Measurements from ENCODE around the gene NOS1AP. TPM values are rescaled to one million over a fixed set of nuclear protein-coding genes. Genes with fewer than 3 reads are reported as not detected.
A peak's percentile ranks its signal among the peaks of the same experiment; 100 is the strongest.

Gene NOS1AP
- total and polyA plus RNA-seq, 2 experiments from 2014 or later = 5.8 to 6.6 TPM

DNA sequence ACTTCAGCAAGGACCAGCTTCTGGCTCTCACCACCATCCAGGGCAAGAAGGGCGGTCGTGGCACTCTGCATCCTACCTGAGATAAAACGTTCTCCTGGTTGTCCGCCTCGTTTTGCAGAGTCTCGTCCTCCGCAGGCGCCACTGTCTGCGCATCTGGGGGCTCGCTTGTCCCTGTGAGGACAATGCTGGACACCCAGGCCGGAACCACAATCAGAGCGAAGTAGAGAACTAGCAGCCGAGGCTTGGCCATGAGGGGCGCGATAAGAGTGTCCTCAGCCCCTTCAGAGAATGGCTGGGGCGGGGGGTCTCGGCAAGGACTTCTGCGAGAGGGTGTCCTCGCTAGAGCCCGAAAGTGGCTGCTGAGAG, 46.3 kb upstream of the NOS1AP start:
- peak; percentile 32 for ATAC-seq
- Histone ChIP-seq H3K79me2 (replicated peaks; ENCODE audit: insufficient read depth) (no peaks in the 10 kb centered on the region), H3K9me2 (ENCODE audit: insufficient read depth) (no peaks in the 10 kb centered on the region), H2AFZ (peak overlapping the region; percentile 100), H4K20me1 (replicated peaks; ENCODE audit: insufficient read depth) (no peaks in the 10 kb centered on the region), H3K27ac (ENCODE audit: low read depth) (no peak overlapping the region), H3K4me1 (ENCODE audit: insufficient read depth) (peaks cover 24% of the 10 kb centered on the region), H3F3A (replicated peaks; ENCODE audit: low read depth) (0 out of 2 replicates have a peak, but pooled peaks cover 9% of the 10 kb centered on the region), H3K4me2 (peak overlapping the region; percentile 97), H3K36me3 (ENCODE audit: insufficient read depth) (no peaks in the 10 kb centered on the region), H3K27me3 (ENCODE audit: insufficient read depth) (peaks cover 54% of the 10 kb centered on the region), H3K4me3 (peak overlapping the region; percentile 81)
- Mint-ChIP-seq H3K4me3 (peak overlapping the region; percentile 89), H3K4me1 (peaks cover 25% of the 10 kb centered on the region), H3K27ac (no peak overlapping the region), H3K9me3 (no peaks in the 10 kb centered on the region), H3K27me3 (ENCODE audit: insufficient read depth, low read depth, poor library complexity) (peaks cover 43% of the 10 kb centered on the region), H3K36me3 (ENCODE audit: low read depth) (no peaks in the 10 kb centered on the region; the same call in 2 of the 3 replicates)
- TF ChIP-seq EZH2 (IDR thresholded peaks at IDR 0.05; ENCODE audit: low read depth, unreplicated experiment) (peak; percentile 10), CTCF (conservative IDR thresholded peaks at IDR 0.05; ENCODE audit: low read depth in 2 of 2) (0 out of 4 replicates have a peak, but pooled peaks of 1 of the 2 experiments have one; percentile 9), JUNB (IDR thresholded peaks at IDR 0.05; ENCODE audit: unreplicated experiment) (no peak)
- DNase-seq (ENCODE audit: low spot score) = no peak

- DNase-seq (ENCODE audit: low spot score) (peak; percentile 91), ATAC-seq (peak; percentile 93)
- H3K79me2 ChIP-seq (replicated peaks; ENCODE audit: insufficient read depth) = no peaks in the 10 kb centered on the region
- H2AFZ ChIP-seq = peak within 1 kb of the TSS; percentile 100
- H3K9me3 Mint-ChIP-seq = no peaks in the 10 kb centered on the region
- H3K27ac ChIP-seq (ENCODE audit: low read depth) = no peak within 1 kb of the TSS
- H4K20me1 ChIP-seq (replicated peaks; ENCODE audit: insufficient read depth) = no peaks in the 10 kb centered on the region
- H3F3A ChIP-seq (replicated peaks; ENCODE audit: low read depth) = 0 out of 2 replicates have a peak, but pooled peaks cover 9% of the 10 kb centered on the region
- H3K4me3 Mint-ChIP-seq = peak within 1 kb of the TSS; percentile 89
- H3K27ac Mint-ChIP-seq = no peak within 1 kb of the TSS
- H3K36me3 ChIP-seq (ENCODE audit: insufficient read depth) = no peaks in the 10 kb centered on the region
- H3K9me2 ChIP-seq (ENCODE audit: insufficient read depth) = no peaks in the 10 kb centered on the region
- peak within 1 kb of the TSS; percentile 97 for H3K4me2 ChIP-seq
- peak within 1 kb of the TSS; percentile 81 for H3K4me3 ChIP-seq
- H3K27me3 ChIP-seq (ENCODE audit: insufficient read depth) = peaks cover 56% of the 10 kb centered on the region
- peaks cover 24% of the 10 kb centered on the region for H3K4me1 ChIP-seq (ENCODE audit: insufficient read depth)
- H3K4me1 Mint-ChIP-seq = peaks cover 25% of the 10 kb centered on the region
- H3K36me3 Mint-ChIP-seq (ENCODE audit: low read depth) = no peaks in the 10 kb centered on the region; the same call in 2 of the 3 replicates
- H3K27me3 Mint-ChIP-seq (ENCODE audit: insufficient read depth, low read depth, poor library complexity) = peaks cover 43% of the 10 kb centered on the region
- TF ChIP-seq NANOG (IDR thresholded peaks at IDR 0.05; ENCODE audit: borderline replicate concordance) (no peak), POLR2AphosphoS5 (IDR thresholded peaks at IDR 0.05; ENCODE audit: low read depth) (no peak), CTCF (conservative IDR thresholded peaks at IDR 0.05; ENCODE audit: low read depth in 2 of 2) (peak in 1 of 2 experiments; percentile 21; a peak in 2 of 4 replicates), CREB1 (CRISPR knock-in tag; IDR thresholded peaks at IDR 0.05; ENCODE audit: low read depth) (no peak)
Measured at GRCh38 chr1:162023547-162024501, 45.7 kb upstream of the NOS1AP start, which contains the start of gene OLFML2B. OLFML2B (minus strand) TSS chr1:162023869; CDS start chr1:162023430, 439 bp downstream.
